HG03460 (cell line): ENCODE measurements around the gene CEP43.
A peak's percentile ranks its signal among the peaks of the same experiment; 100 is the strongest.

ENCODE experiments used
- ATAC-seq: cut with Tn5 transposase; IDR thresholded peaks from one replicate; pipeline ENCODE4 v1.9.1; 2021; ENCODE audit not compliant: unreplicated experiment

Gene CEP43

DNA sequence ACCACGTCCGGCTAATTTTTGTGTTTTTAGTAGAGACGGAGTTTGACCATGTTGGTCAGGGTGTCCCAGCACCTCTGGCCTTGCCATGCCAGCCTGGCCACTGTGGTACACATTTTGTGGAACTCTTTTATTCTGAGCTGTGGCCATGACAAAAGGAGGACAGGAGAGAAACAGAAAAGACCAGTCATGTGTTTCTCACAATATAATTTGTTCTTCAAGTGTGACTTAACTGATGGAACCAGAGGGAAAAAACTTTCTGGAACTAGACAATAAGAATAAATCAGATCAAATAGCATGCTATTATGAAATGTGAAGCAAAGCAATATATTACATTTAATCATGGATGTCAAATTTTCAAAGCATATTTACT lies 38.6 kb upstream of the CEP43 start:
- no peak for ATAC-seq

DNA sequence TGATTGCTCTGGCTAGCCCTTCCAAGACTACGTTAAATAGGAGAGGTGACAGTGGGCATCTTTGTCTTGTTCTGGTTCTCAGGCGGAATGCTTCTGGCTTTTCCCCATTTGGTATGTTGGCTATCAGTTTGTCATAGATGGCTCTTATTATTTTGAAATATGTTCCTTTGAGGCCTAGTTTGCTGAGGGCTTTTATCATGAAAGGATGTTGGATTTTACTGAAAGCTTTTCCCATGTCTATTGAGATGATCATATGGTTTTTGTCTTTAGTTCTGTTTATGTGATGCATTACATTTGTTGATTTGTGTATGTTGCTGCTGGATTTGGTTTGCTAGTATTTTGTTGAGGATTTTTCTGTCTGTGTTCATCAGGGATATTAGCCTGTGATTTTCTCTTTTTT lies 32.9 kb upstream of the CEP43 start:
- no peak for ATAC-seq

GRCh38 chr6:166969390-166970002 lies 29.7 kb upstream of the CEP43 start:
- no peak for ATAC-seq

- ATAC-seq = no peak
Measured at GRCh38 chr6:166970091-166970490, 29.1 kb upstream of the CEP43 start.

DNA sequence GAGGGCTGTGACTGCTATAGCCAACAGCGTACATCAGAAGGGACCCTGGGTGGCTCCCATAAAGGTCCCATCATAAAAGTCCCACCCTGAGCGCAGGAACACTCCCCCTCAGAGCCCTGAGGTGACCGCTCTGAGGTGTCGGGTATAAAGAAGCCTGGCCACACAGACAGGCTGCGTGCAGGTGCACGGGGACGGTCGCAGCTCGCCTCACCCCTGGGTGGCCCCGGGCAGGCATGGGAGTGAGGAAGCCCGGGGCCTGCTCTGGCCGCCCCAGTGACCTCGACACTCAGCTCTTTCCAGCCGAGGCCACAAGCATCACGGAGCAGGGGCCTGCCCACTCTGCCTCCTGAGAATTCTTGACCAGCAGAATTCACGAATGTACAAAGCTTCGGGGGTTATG lies 28.4 kb upstream of the CEP43 start:
- no peak for ATAC-seq

GRCh38 chr6:166971271-166971670 lies 27.9 kb upstream of the CEP43 start:
- no peak for ATAC-seq

DNA sequence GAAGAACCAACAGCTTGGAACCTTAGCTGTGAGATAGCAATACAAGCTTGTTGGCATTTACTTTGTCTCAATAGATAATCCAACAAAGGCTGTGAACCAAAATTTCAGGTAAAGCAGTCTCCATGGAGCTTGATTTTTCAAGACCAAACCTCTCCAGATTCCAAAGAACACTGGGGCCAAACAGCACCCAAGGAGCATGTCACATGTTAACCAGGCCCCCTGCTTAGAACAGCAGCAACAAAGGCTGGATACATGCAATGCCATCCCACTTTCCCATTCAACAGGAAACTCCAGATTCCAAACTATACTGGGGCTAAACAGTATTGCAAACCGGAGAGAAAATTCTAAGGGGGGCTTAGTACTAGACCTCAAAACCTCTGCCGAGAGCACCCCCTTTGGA lies 27.1 kb upstream of the CEP43 start:
- no peak for ATAC-seq

- no peak for ATAC-seq
Measured at GRCh38 chr6:166976636-166977035, 22.6 kb upstream of the CEP43 start.

GRCh38 chr6:166977621-166978525 lies 21.3 kb upstream of the CEP43 start:
- no peak for ATAC-seq

GRCh38 chr6:166980738-166981137 lies 18.5 kb upstream of the CEP43 start:
- ATAC-seq = no peak

GRCh38 chr6:166987448-166987847 lies 11.7 kb upstream of the CEP43 start:
- ATAC-seq = no peak

DNA sequence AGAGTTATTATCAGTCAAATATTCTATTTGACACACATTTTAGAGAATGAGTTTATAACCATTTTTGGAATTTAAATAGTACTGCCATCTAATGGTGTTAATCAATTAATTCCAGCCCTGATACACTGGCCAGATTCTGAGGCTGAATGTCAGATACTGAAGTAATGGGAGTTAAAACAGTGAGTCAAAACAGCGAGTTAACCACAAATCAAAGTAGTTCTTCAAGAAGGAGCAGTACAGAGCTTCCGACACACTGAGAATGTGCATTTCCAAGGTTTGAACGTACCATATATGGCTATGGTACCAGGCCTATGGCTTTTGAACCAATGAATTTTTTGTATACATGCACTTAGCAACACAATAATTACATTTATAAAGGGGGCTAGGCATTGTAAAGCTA lies 11.3 kb upstream of the CEP43 start:
- no peak for ATAC-seq

DNA sequence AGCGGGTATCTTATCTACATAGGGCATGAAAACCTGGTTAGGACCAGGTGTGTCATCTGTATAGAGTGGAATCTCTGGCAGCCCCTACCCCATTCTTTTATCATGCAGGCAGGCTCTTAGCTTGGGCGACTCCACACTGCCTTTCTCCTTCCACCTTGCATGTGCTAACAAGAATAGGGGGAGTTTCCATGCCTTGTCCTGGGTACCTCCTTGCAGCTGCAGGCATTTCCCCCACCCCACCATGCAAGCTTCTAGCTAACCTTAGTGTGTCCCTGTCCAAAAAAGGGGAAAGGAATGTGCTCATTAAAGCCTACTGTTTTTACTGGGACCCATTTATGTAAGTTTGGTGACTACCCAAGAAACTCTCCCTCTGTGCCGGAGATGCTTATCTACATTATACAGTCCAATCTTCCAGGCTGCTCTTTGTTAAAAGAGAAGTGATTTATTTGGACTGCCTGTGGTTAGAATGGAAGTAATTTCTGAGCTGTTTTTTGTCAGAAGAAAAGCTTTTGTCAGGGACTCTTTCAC lies 10.5 kb upstream of the CEP43 start:
- ATAC-seq = no peak

DNA sequence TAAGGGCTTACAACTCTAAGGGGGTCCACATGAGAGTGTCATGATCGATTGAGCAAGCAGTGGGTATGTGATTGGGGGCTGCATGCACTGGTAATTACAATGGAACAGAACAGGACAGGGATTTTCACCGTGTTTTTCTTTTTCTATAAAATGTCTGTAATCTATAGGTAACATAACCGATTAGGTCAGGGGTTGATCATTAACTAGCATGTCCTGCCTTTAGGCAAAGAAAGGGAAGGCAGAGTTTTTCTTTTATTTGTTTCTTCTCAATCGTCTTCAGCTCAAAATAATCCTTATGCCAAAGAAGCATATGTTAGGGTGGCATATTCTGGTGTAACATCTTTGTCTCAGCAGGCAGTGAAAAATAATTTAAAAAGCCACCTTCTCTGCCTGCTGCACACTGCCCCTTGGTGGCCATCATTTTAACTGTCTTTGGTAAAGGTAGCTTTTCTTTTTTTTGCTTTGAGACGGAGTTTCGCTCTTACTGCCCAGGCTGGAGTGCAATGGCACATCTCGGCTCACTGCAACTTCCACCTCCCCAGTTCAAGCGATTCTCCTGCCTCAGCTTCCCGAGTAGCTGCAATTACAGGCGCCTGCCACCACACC lies 9.7 kb upstream of the CEP43 start:
- ATAC-seq = peak; percentile 67

DNA sequence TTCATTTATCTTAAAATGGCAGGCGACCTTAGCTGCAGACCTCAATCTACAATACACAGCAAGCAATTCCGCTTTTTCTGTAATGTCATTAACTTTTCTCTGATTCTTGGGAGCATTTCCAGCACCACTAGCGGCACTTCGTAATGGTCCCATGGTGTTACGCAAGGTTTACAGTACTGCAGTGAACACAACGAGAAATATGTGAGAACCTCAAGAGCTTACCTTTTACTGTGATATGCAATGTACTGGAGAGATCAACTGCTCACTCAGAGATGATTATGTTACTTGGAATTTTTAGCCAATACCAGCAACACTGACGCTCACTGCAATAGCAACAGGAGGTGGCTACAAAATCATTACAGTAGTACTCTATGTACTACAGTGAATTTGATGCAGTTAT lies 2.8 kb upstream of the CEP43 start:
- no peak for ATAC-seq

- ATAC-seq = no peak
Measured at GRCh38 chr6:166997348-166997747, 1.8 kb upstream of the CEP43 start.

DNA sequence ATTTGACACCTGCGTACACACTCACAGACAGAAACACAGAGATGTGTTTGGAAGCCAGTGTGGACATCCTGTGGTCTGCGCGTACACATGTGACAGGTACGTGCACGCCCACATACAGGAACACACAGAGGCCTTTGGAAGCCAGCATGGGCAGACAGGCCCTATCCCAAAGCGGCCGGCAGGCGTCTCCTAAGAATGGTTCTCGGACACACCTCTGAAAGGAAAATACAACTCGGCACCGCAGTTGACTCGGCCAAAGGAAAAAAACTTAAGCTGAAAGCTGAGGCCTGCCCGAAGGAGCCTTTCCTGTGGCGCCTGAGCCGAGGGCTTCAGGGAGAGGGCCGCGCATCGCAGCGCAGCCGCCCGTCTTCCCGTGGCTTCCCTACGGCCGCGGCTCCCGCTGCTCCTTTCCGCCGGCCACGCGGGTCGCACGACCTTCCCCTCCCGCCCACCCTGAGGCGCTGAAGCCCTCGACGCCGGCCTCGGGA lies 1.4 kb upstream of the CEP43 start:
- peak; percentile 37 for ATAC-seq

GRCh38 chr6:166998256-166999144 lies 697 bp upstream of the CEP43 start:
- ATAC-seq = peak; percentile 15

DNA sequence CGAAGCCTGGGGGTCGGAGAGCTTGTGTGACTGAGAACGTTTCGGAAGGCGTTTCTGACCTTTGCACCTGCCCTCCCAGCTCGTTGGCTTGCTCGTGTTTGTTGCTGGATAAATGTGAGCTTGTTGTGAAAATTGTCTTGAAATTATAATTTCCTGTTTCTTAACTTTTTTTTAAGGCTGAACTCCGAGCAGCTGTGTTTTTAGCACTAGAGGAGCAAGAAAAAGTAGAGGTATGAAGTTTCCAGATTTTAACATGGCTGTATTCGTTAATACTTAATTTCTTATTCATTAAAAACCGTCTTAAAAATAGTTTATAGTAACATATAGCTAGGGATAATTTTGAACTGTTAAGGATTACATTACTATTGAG lies 672 bp downstream of the CEP43 start:
- ATAC-seq = no peak

- no peak for ATAC-seq
Measured at GRCh38 chr6:167000759-167001158, 1.6 kb downstream of the CEP43 start.
